NOMO-1 treated with DMSO at 0.1 percent for 48 hours (cell line): Measurements from ENCODE around the gene ISCA1.

Experiments
- DNase-seq: peaks from one replicate; lab custom pipeline; 2025; ENCODE audit not compliant: unreplicated experiment; lab: John Stamatoyannopoulos, UW

ISCA1 gene

DNA sequence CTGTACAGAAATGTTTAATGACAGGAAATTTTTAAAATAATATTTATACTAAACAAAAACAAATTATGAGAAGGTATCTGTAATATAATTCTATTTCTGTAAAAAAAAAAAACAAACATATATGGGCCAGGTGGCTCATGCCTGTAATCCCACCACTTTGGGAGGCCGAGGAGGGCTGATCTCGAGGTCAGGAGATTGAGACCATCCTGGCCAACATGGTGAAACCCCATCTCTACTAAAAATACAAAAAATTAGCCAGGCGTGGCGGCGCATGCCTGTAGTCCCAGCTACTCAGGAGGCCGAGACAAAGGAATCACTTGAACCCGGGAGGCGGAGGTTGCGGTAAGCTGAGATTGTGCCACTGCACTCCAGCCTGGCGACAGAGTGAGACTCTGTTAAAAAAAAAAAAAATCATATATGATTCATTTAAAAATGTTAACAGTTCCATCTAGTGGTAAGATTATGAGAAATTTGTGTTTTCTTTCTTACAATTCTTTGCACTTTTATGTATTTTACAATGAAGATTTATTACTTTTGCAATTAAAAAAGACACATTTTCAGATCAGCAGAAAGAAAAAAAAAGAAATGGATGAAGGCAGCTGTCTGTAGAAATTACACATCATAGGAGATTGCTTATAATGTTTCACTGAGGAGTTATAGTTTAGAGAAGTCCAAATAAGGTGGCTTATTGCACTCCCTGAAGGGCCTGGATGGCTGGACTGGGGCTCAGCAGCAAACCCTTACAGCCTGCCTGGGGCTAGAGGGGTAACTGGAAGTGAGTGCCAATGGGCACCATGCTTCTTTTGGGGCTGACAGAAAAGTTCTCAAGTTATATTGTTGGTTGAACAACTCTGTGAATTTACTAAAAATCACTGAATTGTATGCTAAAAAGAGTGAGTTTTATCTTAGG, 43.2 kb downstream of the ISCA1 start:
- DNase-seq: no peak

DNA sequence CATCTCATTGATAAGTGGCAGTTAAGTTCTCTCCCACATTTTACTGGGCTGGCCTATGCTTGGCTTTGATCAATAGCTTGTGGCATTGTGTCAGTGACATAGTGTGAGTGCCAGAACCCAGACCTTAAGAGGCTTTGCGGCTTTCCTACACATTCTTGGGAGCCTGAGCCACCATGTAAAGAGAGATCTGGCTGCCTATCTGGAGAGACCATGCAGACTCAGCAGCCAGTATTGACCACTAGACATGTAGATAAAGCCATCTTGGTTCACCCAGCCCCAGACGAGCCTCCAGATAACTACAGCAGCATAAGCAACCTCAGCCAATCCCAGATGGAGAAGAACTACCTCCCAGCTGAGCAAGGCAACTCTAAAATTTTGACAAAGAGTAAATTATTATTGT, 51.5 kb downstream of the ISCA1 start:
- no peak for DNase-seq

DNA sequence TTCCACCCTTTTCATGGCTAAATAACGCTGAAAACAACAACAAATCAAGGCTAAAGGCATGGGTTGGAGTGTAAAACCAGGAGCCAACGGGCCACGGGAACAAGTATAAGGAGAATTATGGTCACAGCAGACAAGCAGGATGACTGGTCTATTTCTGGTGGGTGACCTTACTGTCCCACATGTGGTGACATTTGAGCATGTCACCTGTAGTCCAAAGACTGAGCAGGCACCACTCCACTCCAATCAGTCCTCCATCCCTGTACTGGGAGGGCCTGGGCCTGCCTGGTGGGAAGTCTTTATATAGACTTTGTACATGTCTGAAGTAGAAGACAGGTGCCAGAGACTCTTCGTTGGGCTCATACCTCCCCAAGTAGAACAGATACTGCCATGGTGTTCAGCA, 59.7 kb downstream of the ISCA1 start:
- DNase-seq: no peak

DNA sequence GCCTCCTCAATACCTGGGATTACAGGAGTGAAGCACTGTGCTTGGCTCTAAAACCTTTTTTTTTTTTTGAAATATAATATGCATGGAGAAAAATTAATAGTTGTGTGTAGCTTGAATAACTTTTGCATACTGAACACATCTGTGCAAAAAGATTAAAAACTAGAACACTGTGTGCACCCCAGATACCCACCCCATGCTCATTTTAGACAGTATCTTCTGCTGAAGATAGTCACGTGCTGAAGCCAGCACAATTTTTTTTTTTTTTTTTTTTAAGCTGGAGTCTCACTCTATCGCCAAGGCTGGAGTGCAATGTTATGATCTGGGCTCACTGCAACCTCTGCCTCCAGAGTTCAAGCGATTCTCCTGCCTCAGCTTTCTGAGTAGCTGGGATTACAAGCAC, 62.7 kb downstream of the ISCA1 start:
- DNase-seq: no peak

DNA sequence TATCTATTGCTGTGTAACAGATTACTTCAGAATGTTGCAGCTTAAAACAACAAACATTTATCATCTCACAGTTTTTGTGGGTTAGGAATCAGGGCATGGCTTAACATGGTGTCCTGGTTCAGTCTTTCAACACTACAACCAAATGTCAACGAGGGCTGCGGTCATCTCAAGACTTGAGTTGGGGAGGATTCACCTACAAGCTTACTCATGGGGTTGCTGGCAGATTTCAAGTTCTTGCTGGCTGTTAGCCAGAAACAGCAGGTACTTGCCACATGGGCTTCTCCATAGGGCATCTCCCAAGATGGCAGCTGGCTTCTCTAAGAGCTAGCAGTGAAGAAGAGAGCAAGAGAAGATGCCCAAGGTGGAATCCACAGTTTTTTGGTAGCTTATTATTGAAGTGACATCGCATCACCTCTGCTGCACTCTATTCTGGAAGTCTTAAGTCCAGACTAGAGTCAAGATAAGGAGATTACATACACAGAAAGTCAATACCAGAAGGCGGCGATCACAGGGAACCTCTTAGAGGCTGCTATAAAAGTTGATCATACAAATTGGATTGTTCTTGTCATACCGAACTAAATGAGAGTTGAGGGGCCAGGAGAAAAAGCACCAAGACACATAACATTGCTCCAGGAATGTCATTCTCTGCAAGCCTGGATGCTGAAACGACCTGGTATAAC, 65.1 kb downstream of the ISCA1 start:
- no peak for DNase-seq
